Transverse colon (tissue), 4 donors: ENCODE measurements around the gene PPP3CB. TPM values are rescaled to one million over a fixed set of nuclear protein-coding genes. Genes with fewer than 3 reads are reported as not detected.

Source experiments
- DNase-seq: peaks from one replicate; pipeline ENCODE4 v3.0.0-alpha.2; 2019
- H3K27ac ChIP-seq, 4 donors: fragments of 200-600 bp; sonication (generic); 2 replicates each; pipeline ENCODE4 v1.5.1; 2016 to 2018; ENCODE audit warnings: inconsistent platforms in 4 of 4
- H3K27me3 ChIP-seq: fragments of 200-600 bp; sonication (generic); 2 replicates; pipeline ENCODE4 v1.5.1; 2017; ENCODE audit warnings: inconsistent platforms
- H3K36me3 ChIP-seq, 4 donors: fragments of 200-600 bp; sonication (generic); 2 replicates each; pipeline ENCODE4 v1.5.1; 2017 to 2019; ENCODE audit warnings: inconsistent platforms in 4 of 4
- H3K4me1 ChIP-seq, 4 donors: fragments of 200-600 bp; sonication (generic); 2 replicates each; pipeline ENCODE4 v1.5.1; 2017 to 2020; ENCODE audit warnings: inconsistent platforms in 4 of 4
- H3K4me3 ChIP-seq, 4 donors: fragments of 200-600 bp; sonication (generic); 1 replicate in 1 of 4; 2 replicates in 3 of 4; pipeline versions ENCODE4 v1.5.1 to v1.6.1; 2017 to 2019; ENCODE audit warnings: inconsistent platforms in 4 of 4
- H3K9me3 ChIP-seq, 2 donors: fragments of 200-600 bp; sonication (generic); 2 replicates each; pipeline ENCODE4 v1.5.1; 2017 to 2019; ENCODE audit warnings: inconsistent platforms in 2 of 2
- CTCF ChIP-seq, 5 experiments: fragments of 200-600 bp in 3 of 5; fragments of 450-650 bp in 2 of 5; sonication (generic) in 3 of 5; IDR thresholded peaks; 1 replicate in 2 of 5; 2 replicates in 3 of 5; pipeline ENCODE4 v1.5.1; 2016 to 2017; ENCODE audit warnings: antibody characterized with exemption in 5 of 5, inconsistent platforms in 3 of 5, mild to moderate bottlenecking in 2 of 5, moderate library complexity in 1 of 5
- EP300 ChIP-seq: sonication (generic); formaldehyde crosslinking; IDR thresholded peaks from one replicate; pipeline ENCODE4 v1.6.1; 2017; ENCODE audit warnings: antibody characterized with exemption, low read depth
- POLR2A ChIP-seq: fragments of 450-650 bp; IDR thresholded peaks from one replicate; pipeline ENCODE4 v1.6.1; 2016; ENCODE audit warnings: antibody characterized with exemption, mild to moderate bottlenecking, moderate library complexity
- POLR2AphosphoS5 ChIP-seq, 3 donors: sonication (generic); formaldehyde crosslinking; IDR thresholded peaks; one replicate each; pipeline ENCODE4 v1.6.1; 2016; ENCODE audit warnings: antibody characterized with exemption in 3 of 3
- WGBS, 2 donors: methylation state at CpG; one replicate each; pipeline ENCODE4 v1.1.5; 2018; ENCODE audit warnings: low coverage in 1 of 2; 5-methylcytosine and 5-hydroxymethylcytosine counted together
- in situ Hi-C, 4 donors: fragments of 200-750 bp; cut with MboI; loops; one replicate each; pipeline versions ENCODE4 v1.15.0 to v1.15.1; 2017; ENCODE audit warnings: low sequenced_read_pairs in 3 of 4, low pct_ligation_motif_present in 1 of 4, low pct_unique_long_range_greater_than_20kb in 1 of 4
- intact Hi-C: fragments of 100-400 bp; cut with DNase I; formaldehyde crosslinking; loops from one replicate; pipeline ENCODE4 v1.15.1; 2023; ENCODE audit warnings: low total_unique reads
- total RNA-seq, 4 donors: library from RNA; depleted of rRNA; stranded (reverse); fragments of >200 nt; gene quantifications; one replicate each; pipeline ENCODE4 v1.1.0, GENCODE V29; 2016

PPP3CB gene
- total RNA-seq, 4 donors from 2014 or later, result 20.5 to 54.5 (median 35.9) TPM

DNA sequence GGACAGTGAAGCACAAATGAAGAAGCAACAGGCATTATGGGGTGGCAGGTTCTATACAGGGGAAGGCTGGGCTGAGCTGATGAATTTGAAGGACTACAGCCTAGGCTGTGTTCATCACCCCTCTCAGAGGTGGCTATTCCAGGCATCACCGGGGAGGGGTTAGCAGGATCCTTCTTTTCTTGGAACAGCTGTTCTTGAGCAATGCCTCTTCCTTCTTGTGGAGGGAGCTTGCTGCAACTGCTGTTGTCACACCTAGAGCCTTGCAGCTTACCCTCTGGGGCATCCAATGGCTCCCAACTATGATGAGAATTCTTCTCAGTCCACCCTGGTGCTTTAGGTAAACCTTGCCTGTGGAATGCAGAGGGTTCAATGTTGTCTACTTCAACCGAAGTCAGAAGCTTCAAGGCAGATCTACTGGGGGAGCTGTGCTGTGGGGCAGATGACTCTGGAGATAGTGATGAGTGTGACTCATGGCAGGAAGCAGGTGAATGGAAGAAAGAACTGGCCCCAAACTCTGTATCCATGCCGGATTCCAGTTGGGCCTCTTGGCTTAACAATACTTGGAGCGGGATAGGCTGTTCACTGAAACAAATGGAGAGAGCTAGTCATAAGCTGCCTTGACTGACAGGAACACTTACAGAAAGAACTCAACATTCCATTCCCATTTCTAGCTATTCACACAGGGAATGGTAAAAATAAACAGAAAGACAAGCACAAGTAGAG, 21.5 kb upstream of the PPP3CB start:
- H3K4me1 ChIP-seq, result no peaks in the 10 kb centered on the region
- WGBS, 2 donors, result 80 to 89% methylated on average over 1 to 4 of the region's 4 CpGs
- no peak for TF ChIP-seq POLR2A
- no peak for TF ChIP-seq EP300
- no peaks in the 10 kb centered on the region for H3K9me3 ChIP-seq
- DNase-seq, result no peak
- in situ Hi-C loops, result no loop called here
- no peak overlapping the region for H3K27ac ChIP-seq
- H3K36me3 ChIP-seq, result peaks cover 0 to 69% (median 24%) of the 10 kb centered on the region in 4 donors
- no peaks in the 10 kb centered on the region for H3K27me3 ChIP-seq
- intact Hi-C loops, result no loop called here
- H3K4me3 ChIP-seq, result no peak overlapping the region

DNA sequence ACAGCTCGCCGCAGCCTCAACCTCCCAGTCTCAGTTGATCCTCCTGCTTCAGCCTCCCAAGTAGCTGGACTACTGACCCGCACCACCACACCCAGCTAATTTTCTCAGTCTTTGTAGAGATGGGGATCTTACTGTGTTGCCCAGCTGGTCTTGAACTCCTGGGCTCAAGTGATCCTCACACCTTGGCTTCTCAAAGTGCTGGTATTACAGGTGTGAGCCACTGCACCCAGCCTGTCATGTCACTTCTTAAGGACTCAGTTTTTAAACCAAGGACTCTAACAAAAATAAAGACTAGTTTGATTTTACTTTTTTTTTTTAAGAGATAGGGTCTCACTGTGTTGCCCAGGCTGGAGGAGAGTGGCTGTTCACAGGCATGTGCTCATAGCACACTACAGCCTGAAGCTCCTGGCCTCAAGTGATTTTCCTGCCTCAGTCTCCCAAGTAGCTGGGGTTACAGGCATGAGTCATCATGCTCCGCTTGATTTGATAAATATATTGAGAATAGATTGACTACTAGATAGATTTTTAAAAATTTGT, 16.5 kb upstream of the PPP3CB start:
- no peak overlapping the region for H3K4me3 ChIP-seq
- peaks cover 0 to 27% (median 6%) of the 10 kb centered on the region in 4 donors for H3K36me3 ChIP-seq
- WGBS, 2 donors, result 96 to 100% methylated on average over 1 to 4 of the region's 4 CpGs
- in situ Hi-C loops, result no loop called here
- no peaks in the 10 kb centered on the region for H3K9me3 ChIP-seq
- H3K4me1 ChIP-seq, result no peaks in the 10 kb centered on the region
- intact Hi-C loops, result no loop called here
- TF ChIP-seq POLR2A, result no peak
- no peaks in the 10 kb centered on the region for H3K27me3 ChIP-seq
- H3K27ac ChIP-seq, result no peak overlapping the region
- DNase-seq, result no peak

DNA sequence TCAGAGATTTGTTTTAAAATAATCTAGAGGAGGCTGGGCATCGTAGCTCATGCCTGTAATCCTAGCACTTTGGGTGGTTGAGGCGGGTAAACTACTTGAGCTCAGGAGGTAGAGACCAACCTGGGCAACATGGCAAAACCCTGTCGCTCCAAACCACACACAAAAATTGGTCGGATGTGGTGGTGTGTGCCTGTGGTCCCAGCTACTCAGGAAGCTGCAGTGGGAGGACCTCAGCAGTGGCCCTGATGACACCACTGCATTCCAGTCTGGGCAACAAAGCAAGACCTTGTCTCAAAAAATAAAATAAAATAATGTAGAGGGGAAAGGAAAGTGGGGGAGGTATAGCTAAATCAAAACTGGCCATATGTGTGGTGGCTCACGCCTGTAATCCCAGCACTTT, 13.9 kb upstream of the PPP3CB start:
- in situ Hi-C loops (no loop called here), intact Hi-C loops (no loop called here)
- H3K4me3 ChIP-seq, result no peak overlapping the region
- 92 to 100% methylated on average over 1 to 5 of the region's 5 CpGs for WGBS, 2 donors
- no peak for DNase-seq
- no peaks in the 10 kb centered on the region for H3K9me3 ChIP-seq
- H3K36me3 ChIP-seq, result peaks cover 0 to 14% (median 0%) of the 10 kb centered on the region in 4 donors
- H3K27me3 ChIP-seq, result no peaks in the 10 kb centered on the region
- TF ChIP-seq POLR2A (no peak), EP300 (no peak), CTCF (IDR thresholded peaks at IDR 0.05) (no peak), POLR2AphosphoS5 (IDR thresholded peaks at IDR 0.05) (no peak)
- H3K27ac ChIP-seq, result no peak overlapping the region
- H3K4me1 ChIP-seq, result no peaks in the 10 kb centered on the region

- TF ChIP-seq EP300 (no peak), POLR2AphosphoS5 (IDR thresholded peaks at IDR 0.05) (no peak), CTCF (IDR thresholded peaks at IDR 0.05) (no peak), POLR2A (no peak)
These were observed 10.7 kb upstream of the PPP3CB start for GRCh38 chr10:73506491-73506890.

DNA sequence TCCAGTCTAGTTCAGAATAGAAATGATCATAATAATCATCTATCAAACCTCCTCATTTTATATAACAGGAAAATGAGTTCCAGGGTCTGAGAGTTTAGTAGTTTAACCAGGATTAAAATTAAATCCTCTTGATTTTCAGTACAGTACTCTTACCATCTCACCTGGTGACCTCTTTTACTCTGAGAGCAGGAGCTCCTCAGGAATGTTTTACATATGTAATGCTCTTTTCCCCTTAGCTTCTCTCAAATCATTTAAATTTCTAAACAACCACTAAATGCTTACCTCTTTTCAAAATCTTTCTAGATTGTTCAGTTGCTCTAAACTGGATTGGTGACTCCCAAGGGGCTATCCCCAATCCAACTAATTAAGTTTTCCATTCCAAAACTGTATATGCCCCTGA, 10.2 kb upstream of the PPP3CB start:
- H3K36me3 ChIP-seq, result peaks cover 0 to 27% (median 8%) of the 10 kb centered on the region in 4 donors
- in situ Hi-C loops, result no loop called here
- no peaks in the 10 kb centered on the region for H3K4me1 ChIP-seq

More at GRCh38 chr10:73506491-73506890, 10.7 kb upstream of the PPP3CB start:
- 73 to 88% methylated on average over 1 of the region's 1 CpG for WGBS, 2 donors
- no peak for DNase-seq
- H3K36me3 ChIP-seq, result peaks cover 0 to 27% (median 8%) of the 10 kb centered on the region in 4 donors
- H3K9me3 ChIP-seq, result no peaks in the 10 kb centered on the region
- intact Hi-C loops (no loop called here), in situ Hi-C loops (no loop called here)
- H3K27ac ChIP-seq, result no peak overlapping the region
- no peak overlapping the region for H3K4me3 ChIP-seq
- H3K4me1 ChIP-seq, result no peaks in the 10 kb centered on the region
- H3K27me3 ChIP-seq, result no peaks in the 10 kb centered on the region

More for the DNA sequence above, 10.2 kb upstream of the PPP3CB start:
- Histone ChIP-seq H3K27me3 (no peaks in the 10 kb centered on the region), H3K9me3 (no peaks in the 10 kb centered on the region), H3K4me3 (no peak overlapping the region), H3K27ac (no peak overlapping the region)
- DNase-seq, result no peak
- TF ChIP-seq POLR2A (no peak), CTCF (IDR thresholded peaks at IDR 0.05) (no peak), POLR2AphosphoS5 (IDR thresholded peaks at IDR 0.05) (no peak), EP300 (no peak)
- intact Hi-C loops, result no loop called here
